ENCODE results near the gene HPS1. TPM values are rescaled to one million over a fixed set of nuclear protein-coding genes. Genes with fewer than 3 reads are reported as not detected.

The HPS1 gene
- total and polyA plus RNA-seq, 2 donors (not counting 3 experiments of a cell fraction or from before 2014, with no cell fraction given): 60.7 to 67.5 TPM

- H3K9ac ChIP-seq (replicated peaks; ENCODE audit: extremely low read depth, insufficient read depth, low read length): no peak overlapping the region
- H3K4me1 ChIP-seq (ENCODE audit: control insufficient read depth, extremely low read depth, insufficient read depth, low read length): peaks cover 8% of the 10 kb centered on the region
- H3K9me3 ChIP-seq (replicated peaks; ENCODE audit: control insufficient read depth, insufficient read depth, low read length): no peaks in the 10 kb centered on the region
- POLR2A ChIA-PET: no interaction called here
- H3K4me3 ChIP-seq (replicated peaks in 1 of 3; ENCODE audit: insufficient read depth in 1 of 3, low read depth in 1 of 3, low read length in 3 of 3): no peak overlapping the region
- H3K27ac ChIP-seq (ENCODE audit: insufficient read depth, low read depth, low read length): no peak overlapping the region
- CTCF ChIA-PET: interaction anchor here (1.0 to 4.0 kb wide), 3 partner anchors 9 to 15 kb away, joined by 3 to 16 read pairs (median 3); no protein-coding TSS in a partner anchor
- dilution Hi-C loops (cut with MboI; ENCODE audit: extremely low pct_ligation_motif_present, low sequenced_read_pairs): no loop called here
- no peak overlapping the region for H2AFZ ChIP-seq (ENCODE audit: low read depth, low read length)
- H3K79me2 ChIP-seq (ENCODE audit: control insufficient read depth, insufficient read depth, low read length): no peaks in the 10 kb centered on the region
- H3K9me1 ChIP-seq (replicated peaks; ENCODE audit: control insufficient read depth, extremely low read depth, insufficient read depth, low read length): no peaks in the 10 kb centered on the region
- H3K4me2 ChIP-seq (ENCODE audit: insufficient read depth, low read length): no peak overlapping the region
- DNase-seq (ENCODE audit: low read depth, low spot score) (no peak), FAIRE-seq (no peak)
- no TSS peak for BruUV-seq (replicated peaks)
- H3K27me3 ChIP-seq (ENCODE audit: control insufficient read depth in 2 of 2, insufficient read depth in 2 of 2, low read length in 2 of 2): no peaks in the 10 kb centered on the region
- H4K20me1 ChIP-seq (replicated peaks; ENCODE audit: control insufficient read depth, extremely low read depth, insufficient read depth, low read length): no peaks in the 10 kb centered on the region
- intact Hi-C loops (cut with micrococcal nuclease): no loop called here
- H3K36me3 ChIP-seq (ENCODE audit: control insufficient read depth in 2 of 2, extremely low read depth in 1 of 2, insufficient read depth in 2 of 2, low read length in 2 of 2): no peaks in the 10 kb centered on the region
- no peak for TF ChIP-seq POLR2AphosphoS5 (IDR thresholded peaks at IDR 0.05; ENCODE audit: insufficient read depth, low read depth, low read length)
- no peak for TF ChIP-seq POLR2A (IDR thresholded peaks at IDR 0.05; ENCODE audit: low read depth, low read length)
Measured at GRCh38 chr10:98410135-98410743, 36.5 kb downstream of the HPS1 start.

- TF ChIP-seq POLR2A (IDR thresholded peaks at IDR 0.05; ENCODE audit: low read depth, low read length) (no peak), MAX (IDR thresholded peaks at IDR 0.05; ENCODE audit: insufficient read depth, insufficient read length) (no peak)
Measured at GRCh38 chr10:98408799-98409198, 37.9 kb downstream of the HPS1 start.

More at GRCh38 chr10:98408799-98409198, 37.9 kb downstream of the HPS1 start:
- dilution Hi-C loops (cut with MboI; ENCODE audit: extremely low pct_ligation_motif_present, low sequenced_read_pairs): no loop called here
- ChIA-PET POLR2A (no interaction called here), CTCF (interaction anchor here (0.7 to 4.0 kb wide), 2 partner anchors 10 to 17 kb away, joined by 3 to 16 read pairs; no protein-coding TSS in a partner anchor)
- Histone ChIP-seq H4K20me1 (replicated peaks; ENCODE audit: control insufficient read depth, extremely low read depth, insufficient read depth, low read length) (no peaks in the 10 kb centered on the region), H3K4me2 (ENCODE audit: insufficient read depth, low read length) (no peak overlapping the region), H3K9me3 (replicated peaks; ENCODE audit: control insufficient read depth, insufficient read depth, low read length) (no peaks in the 10 kb centered on the region), H3K4me3 (replicated peaks in 1 of 3; ENCODE audit: insufficient read depth in 1 of 3, low read depth in 1 of 3, low read length in 3 of 3) (no peak overlapping the region), H3K9ac (replicated peaks; ENCODE audit: extremely low read depth, insufficient read depth, low read length) (no peak overlapping the region), H3K27ac (ENCODE audit: insufficient read depth, low read depth, low read length) (no peak overlapping the region), H3K27me3 (ENCODE audit: control insufficient read depth in 2 of 2, insufficient read depth in 2 of 2, low read length in 2 of 2) (no peaks in the 10 kb centered on the region), H2AFZ (ENCODE audit: low read depth, low read length) (no peak overlapping the region), H3K9me1 (replicated peaks; ENCODE audit: control insufficient read depth, extremely low read depth, insufficient read depth, low read length) (no peaks in the 10 kb centered on the region), H3K4me1 (ENCODE audit: control insufficient read depth, extremely low read depth, insufficient read depth, low read length) (no peaks in the 10 kb centered on the region), H3K36me3 (ENCODE audit: control insufficient read depth in 2 of 2, extremely low read depth in 1 of 2, insufficient read depth in 2 of 2, low read length in 2 of 2) (no peaks in the 10 kb centered on the region), H3K79me2 (ENCODE audit: control insufficient read depth, insufficient read depth, low read length) (no peaks in the 10 kb centered on the region)
- FAIRE-seq (no peak), DNase-seq (ENCODE audit: low read depth, low spot score) (no peak)
- no TSS peak for BruUV-seq (replicated peaks)
- intact Hi-C loops (cut with micrococcal nuclease): no loop called here

All from endothelial cell of umbilical vein (primary cell).